ENCODE measurements around the gene SMIM41. TPM values are rescaled to one million over a fixed set of nuclear protein-coding genes. Genes with fewer than 3 reads are reported as not detected.

Gene SMIM41
- 4.3 TPM for total RNA-seq
- long read RNA-seq, transcript OR7E47P-205 (3 exons, 1,422 nt), result major isoform, 9 of 11 reads
- long read RNA-seq, partial matches to known transcripts, result 1 of 11 reads
- long read RNA-seq, other reads (novel, unspliced or antisense), result 1 of 11 reads

DNA sequence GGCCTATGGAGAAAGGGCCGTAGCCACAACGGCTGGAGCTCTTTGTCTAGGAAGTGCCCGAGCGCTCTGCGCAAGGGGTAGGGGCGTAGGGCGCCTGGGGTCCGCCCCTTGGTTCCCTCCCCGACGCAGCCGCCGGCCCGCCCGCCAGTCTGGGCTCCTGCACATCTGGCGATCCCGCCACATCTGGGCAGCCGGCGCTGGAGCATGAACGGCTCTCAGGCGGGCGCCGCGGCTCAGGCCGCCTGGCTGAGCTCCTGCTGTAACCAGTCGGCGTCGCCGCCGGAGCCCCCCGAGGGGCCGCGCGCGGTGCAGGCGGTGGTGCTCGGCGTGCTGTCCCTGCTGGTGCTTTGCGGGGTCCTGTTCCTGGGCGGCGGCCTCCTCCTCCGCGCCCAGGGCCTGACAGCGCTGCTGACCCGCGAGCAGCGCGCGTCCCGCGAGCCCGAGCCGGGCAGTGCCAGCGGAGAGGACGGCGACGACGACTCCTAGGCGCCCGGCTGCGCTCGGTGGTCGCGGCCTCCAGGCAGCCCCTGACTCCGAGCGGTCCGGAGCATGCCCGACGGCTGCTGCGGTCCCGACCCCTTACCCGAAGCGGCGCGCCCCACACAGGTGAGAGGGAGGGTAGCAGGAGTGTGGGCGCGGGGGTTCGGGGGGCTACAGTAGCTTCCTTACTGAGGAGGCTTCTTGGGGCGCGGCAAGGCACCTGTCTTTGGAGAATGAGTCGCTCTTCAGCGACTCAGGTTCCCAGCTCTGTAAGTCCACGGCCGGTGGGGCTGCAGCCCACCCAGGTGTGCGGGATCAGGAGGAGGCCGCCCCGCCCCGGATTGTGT lies at the start of gene SMIM41:
Gene SMIM41 (plus strand): TSS at position 129 of the 827 bp plus-strand sequence. CDS start 76 bp downstream, at position 205.
- peak within 1 kb of the TSS; percentile 49 for H3K4me3 ChIP-seq
- ATAC-seq (peak in 1 of 2 donors; percentile 6), DNase-seq (peak; percentile 43)
- intact Hi-C loops (cut with DNase I), result loop anchor here (5.0 kb wide), 1 partner anchor 52 kb away; no protein-coding TSS in a partner anchor
- H3K4me1 ChIP-seq, result peaks cover 37% of the 10 kb centered on the region
- H3K9me3 ChIP-seq, result no peaks in the 10 kb centered on the region
- H3K36me3 ChIP-seq, result peaks cover 45% of the 10 kb centered on the region
- TF ChIP-seq, protein P1, sequence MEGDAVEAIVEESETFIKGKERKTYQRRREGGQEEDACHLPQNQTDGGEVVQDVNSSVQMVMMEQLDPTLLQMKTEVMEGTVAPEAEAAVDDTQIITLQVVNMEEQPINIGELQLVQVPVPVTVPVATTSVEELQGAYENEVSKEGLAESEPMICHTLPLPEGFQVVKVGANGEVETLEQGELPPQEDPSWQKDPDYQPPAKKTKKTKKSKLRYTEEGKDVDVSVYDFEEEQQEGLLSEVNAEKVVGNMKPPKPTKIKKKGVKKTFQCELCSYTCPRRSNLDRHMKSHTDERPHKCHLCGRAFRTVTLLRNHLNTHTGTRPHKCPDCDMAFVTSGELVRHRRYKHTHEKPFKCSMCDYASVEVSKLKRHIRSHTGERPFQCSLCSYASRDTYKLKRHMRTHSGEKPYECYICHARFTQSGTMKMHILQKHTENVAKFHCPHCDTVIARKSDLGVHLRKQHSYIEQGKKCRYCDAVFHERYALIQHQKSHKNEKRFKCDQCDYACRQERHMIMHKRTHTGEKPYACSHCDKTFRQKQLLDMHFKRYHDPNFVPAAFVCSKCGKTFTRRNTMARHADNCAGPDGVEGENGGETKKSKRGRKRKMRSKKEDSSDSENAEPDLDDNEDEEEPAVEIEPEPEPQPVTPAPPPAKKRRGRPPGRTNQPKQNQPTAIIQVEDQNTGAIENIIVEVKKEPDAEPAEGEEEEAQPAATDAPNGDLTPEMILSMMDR (IDR thresholded peaks at IDR 0.05), result no peak
- H3K27ac ChIP-seq, result peak within 1 kb of the TSS; percentile 81
- H3K27me3 ChIP-seq (ENCODE audit: low read depth), result no peaks in the 10 kb centered on the region

DNA sequence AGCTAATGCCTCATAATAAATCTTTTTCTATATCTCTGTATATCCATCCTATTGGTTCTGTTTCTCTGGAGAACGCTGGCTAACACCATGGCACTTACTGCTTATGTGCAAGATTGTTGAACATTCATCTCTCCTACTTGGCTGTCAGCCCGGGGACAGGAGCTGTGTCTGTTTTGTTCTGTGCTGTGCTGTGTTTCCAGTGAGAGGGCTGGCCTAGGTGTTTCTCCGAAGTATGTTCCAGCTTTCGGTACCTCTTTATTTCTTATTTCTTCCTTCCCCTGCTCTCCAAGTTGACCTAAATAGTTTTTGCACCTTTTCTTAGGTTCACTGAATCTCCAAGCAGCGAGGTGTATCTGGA lies 47.1 kb upstream of the SMIM41 start:
- TF ChIP-seq, protein P1 (IDR thresholded peaks at IDR 0.05), result no peak
- intact Hi-C loops (cut with DNase I), result no loop called here
- no peaks in the 10 kb centered on the region for H3K36me3 ChIP-seq
- peak overlapping the region; percentile 49 for H3K4me3 ChIP-seq
- H3K27me3 ChIP-seq (ENCODE audit: low read depth), result no peaks in the 10 kb centered on the region
- no peaks in the 10 kb centered on the region for H3K9me3 ChIP-seq
- DNase-seq (no peak), ATAC-seq (peak; percentile 36 to 59)
- peak overlapping the region; percentile 95 for H3K27ac ChIP-seq
- peaks cover 34% of the 10 kb centered on the region for H3K4me1 ChIP-seq

DNA sequence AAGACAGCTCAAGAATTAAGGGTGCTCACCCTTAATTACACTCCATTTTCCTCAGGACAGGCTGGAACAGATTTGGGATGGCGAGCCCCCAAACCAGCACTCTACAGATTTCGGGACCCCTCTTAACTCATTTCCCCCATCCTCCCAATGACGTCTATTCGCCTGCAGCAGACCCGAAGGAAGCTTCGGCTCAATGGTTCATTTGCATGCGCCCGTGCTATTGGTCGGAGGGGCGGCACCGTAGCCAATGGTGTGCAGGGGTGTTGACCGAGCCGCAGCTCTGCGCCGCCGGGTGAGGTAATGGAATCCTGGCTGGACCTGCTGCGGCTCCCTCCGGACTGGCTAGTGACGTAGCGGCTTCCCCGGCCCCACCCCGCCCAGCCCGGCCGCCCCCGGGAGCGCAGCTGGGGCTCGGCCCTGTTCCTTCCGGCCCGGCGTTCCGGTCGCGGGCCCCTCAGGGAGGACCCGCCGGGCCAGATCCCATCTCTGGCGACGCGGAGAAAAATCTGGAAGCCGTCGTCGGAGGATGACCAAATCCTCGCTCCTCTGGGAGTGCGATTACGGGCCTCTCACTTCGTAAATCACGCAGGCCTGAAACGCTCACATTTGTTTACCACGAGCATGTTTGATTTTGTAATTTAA lies 46.6 kb upstream of the SMIM41 start:
- intact Hi-C loops (cut with DNase I), result no loop called here
- Histone ChIP-seq H3K9me3 (no peaks in the 10 kb centered on the region), H3K4me3 (peak overlapping the region; percentile 49), H3K27me3 (ENCODE audit: low read depth) (no peaks in the 10 kb centered on the region), H3K36me3 (no peaks in the 10 kb centered on the region), H3K27ac (peak overlapping the region; percentile 95), H3K4me1 (peaks cover 38% of the 10 kb centered on the region)
- TF ChIP-seq, protein P1 (IDR thresholded peaks at IDR 0.05), result no peak
- peak; percentile 93 to 94 for ATAC-seq
- DNase-seq, result peak; percentile 98

DNA sequence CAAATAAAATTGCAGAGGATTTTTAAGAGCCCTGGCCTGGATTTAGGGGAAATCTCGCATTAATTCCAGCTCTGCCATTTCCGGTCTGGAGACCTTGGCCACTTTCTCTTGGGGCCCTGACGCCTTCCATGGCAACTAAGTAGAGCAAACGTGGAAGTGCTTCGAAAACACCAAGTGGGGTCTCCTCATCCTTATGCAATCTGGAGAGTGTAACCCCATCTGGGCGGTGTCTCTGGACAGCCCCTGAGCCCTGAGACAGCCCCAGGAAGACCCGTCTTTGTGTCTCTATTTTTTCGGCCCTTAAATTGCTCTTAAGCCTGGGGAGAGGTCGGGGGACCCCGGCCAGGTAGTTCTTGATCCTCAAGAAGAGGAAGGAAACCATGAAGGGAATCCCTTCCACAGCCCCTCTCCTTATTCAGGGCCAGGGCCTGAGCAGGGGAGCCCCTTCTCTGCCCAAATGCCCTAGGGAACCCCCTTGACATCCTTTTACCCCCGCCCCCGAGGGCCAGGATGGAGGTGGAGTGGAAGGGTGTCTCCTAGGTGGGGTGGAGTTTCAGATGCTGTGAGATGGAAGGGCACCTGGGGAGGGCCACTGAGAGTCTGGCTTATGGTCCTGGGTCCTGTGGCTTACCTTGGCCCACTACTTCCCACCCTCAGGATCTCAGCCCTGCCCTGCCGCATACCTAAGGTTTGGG lies 45.9 kb upstream of the SMIM41 start:
- intact Hi-C loops (cut with DNase I), result no loop called here
- Histone ChIP-seq H3K9me3 (no peaks in the 10 kb centered on the region), H3K27me3 (ENCODE audit: low read depth) (no peaks in the 10 kb centered on the region), H3K36me3 (no peaks in the 10 kb centered on the region), H3K4me1 (peaks cover 44% of the 10 kb centered on the region), H3K4me3 (peak overlapping the region; percentile 49), H3K27ac (peak overlapping the region; percentile 95)
- ATAC-seq (peak in 1 of 2 donors; percentile 0), DNase-seq (no peak)
- TF ChIP-seq, protein P1 (IDR thresholded peaks at IDR 0.05), result no peak

DNA sequence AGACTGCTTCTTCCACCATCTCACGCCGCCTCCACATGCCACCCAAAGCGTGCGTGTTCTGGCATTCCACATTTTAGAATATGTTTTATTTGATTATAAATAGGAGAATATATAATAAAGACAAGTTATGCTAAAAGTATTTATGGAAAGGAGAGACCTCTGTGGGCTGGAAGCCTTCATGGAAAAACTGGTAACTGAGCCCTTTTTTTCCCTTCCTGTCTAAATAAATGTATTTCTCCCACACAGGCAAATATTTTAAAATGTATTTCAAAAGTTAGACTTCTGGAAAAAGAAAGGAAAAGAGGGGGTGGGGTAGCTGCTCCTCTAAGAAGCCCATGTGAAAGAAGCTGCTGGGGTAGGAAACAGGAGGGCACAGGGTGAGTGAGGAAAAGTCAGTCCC lies 44.3 kb upstream of the SMIM41 start:
- no peak for ATAC-seq
- Histone ChIP-seq H3K4me1 (peaks cover 50% of the 10 kb centered on the region), H3K9me3 (no peaks in the 10 kb centered on the region), H3K36me3 (no peaks in the 10 kb centered on the region), H3K27ac (no peak overlapping the region), H3K27me3 (ENCODE audit: low read depth) (no peaks in the 10 kb centered on the region), H3K4me3 (no peak overlapping the region)
- intact Hi-C loops (cut with DNase I), result no loop called here
- DNase-seq, result no peak
- TF ChIP-seq, protein P1 (IDR thresholded peaks at IDR 0.05), result no peak

Data from lower lobe of right lung (tissue), 2 donors.